ENCODE results near the gene PPIP5K1.
"Not testable (repeated sequence)": the region's sequence is repeated elsewhere in the genome, so short reads cannot be mapped to it uniquely, and the experiment has no call there.

PPIP5K1 gene

DNA sequence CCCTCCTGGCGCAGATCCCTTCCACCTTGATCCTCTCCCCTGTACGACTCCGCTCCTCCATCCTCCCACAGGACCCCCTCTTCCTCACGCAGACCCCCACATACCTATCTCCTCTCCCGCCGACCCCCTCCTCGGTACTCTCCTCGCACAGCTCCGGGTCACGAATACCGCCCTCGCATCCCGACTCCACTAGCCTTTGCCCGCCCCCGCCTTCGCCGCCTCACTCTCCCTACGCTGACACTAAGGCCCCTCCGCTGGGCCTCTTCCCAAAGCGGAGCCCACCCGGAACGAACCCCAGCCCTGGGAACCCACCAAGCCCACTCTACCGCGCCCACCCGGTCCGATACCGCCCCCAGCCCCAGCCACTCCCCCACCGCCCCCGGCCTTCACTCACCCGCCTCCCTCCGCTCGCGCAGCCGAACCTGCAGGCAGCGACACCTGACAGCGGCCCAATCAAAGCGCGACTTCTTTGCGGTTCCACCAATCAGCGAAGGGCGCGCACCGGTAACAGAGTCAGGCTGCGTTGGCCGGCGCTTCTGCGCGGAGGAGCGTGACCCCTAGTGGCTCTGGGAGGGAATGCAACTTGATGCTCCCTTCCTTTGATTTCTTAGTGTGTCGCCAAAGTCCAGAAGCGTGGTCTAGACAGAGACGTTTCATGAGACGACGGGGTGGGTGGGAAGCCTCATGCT lies at the start of gene PPIP5K1:
Gene PPIP5K1 (minus strand): TSS at position 431 of the 689 bp plus-strand sequence. CDS start 5,704 bp downstream, outside the sequence.
- not testable (repeated sequence) for DNase-seq (ENCODE audit: low spot score)

DNA sequence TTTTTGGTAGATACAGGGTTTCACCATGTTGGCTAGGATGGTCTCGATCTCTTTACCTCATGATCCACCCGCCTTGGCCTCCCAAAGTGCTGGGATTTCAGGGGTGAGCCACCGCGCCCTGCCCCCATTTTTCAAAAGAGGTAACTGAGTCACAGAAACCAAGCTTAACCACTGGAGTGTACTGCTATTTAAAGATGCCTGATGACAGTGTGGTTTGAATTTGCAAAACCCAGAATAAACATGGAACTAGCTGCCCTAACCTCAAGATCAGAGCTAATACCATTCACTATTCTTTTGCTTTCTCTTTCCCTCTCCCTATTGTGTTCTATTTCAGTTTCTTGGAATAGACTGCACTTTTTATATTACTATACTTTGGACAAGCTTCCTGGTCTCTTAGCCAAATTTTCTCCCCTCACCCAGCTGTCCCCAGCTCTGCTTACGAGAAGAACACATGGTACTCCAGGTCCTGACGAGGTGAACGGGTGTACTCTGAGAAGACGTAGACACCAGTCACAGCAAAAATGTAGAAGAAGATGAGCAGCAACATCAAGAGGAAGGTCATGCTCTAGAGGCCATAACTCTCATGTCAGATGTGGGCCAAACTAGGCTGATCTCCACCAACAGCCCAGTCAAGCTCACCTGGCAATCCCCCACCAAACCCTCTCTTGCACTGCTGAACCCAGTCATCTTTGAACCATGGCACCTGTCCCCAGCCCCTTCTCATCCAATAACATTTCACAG lies 48.6 kb upstream of the PPIP5K1 start:
- DNase-seq (ENCODE audit: low spot score) = not testable (repeated sequence)

DNA sequence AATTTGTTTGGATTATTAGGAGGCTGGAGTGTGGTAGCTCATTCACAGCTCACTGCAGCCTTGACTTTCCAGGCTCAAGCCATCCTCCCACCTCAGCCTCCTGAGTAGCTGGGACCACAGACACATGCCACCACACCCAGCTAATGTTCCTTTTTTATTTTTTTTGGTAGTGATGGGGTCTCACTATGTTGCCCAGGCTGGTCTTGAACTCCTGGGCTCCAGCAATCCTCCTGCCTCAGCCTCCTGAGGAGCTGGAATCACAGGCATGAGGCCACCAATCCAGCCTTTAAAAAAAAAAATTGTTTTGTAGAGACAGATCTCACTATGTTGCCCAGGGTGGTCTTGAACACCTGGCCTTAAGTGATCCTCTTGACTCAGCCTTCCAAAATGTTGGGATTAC lies 36.9 kb upstream of the PPIP5K1 start:
- not testable (repeated sequence) for DNase-seq (ENCODE audit: low spot score)

DNA sequence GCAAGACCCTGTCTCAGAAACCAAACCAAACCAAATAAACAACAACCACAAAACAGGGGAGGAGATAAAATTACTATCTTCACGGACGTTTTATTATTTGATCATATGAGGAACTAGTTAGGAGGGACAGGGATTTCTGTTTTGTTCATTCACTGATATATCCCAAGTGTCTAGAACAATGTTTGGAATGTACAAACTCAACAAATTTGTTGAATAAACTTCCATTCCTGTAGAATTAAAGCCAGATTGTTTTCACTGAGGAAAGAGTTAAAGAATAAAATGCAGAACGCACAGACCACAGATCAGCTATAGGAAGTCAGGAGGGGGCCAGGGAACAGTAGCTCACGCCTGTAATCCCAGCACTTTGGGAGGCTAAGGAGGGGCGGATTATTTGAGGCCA lies 35.1 kb upstream of the PPIP5K1 start:
- DNase-seq (ENCODE audit: low spot score) = no peak

DNA sequence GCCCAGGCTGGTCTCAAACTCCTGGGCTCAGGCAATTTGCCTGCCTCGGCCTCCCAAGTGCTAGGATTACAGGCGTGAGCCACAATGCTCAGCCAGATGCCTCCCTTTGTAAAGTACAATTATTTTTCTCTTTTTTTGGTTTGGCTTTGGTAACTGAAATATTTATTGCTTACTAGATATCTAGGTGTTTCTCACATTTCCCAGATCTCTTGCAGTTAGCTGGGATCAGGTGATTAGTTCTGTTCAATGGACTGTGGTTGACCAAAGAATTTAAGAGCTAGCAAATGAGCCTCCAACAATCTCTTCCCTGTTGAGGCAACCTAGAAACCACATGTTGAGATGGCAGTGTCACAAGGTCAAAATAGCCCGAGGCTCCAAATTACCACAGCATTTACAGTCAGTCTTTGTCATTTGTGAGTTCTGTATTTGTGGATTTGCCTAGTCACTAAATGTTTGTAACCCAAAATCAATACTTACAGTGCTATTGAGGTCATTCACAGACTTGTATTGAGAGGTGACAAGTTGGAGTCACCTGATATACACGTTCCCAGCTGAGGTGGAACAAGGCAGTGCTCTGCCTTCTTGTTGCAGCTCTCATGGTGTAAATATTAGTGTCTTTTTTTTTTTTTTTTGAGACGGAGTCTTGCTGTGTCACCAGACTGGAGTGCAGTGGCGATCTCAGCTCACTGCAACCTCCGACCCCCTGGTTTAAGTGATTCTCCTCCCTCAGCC lies 32.2 kb upstream of the PPIP5K1 start:
- not testable (repeated sequence) for DNase-seq (ENCODE audit: low spot score)

DNA sequence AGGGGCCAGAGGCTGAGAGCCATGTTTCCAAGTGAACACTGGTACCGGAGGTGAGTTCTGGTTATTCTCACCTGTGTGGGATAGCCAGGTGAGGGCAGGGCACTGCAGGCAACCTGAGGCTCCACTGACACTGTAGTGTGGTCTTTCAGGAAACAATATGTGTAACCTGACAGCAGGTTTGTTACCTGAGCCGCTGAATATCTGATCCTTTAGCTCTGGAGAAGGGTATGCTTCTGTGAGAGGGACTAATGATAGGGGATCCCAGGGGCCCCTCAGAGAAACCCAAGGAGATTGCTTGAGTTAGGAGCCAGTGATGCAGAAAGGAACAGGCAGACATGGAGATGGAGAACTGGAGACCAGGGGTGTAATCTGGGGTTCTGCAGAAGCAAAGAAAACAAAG lies 28.7 kb upstream of the PPIP5K1 start, which contains the start of gene STRC:
Gene STRC (minus strand): TSS at position 101 of the 400 bp plus-strand sequence. CDS start 78 bp downstream, at position 23.
- DNase-seq (ENCODE audit: low spot score) = not testable (repeated sequence)

DNA sequence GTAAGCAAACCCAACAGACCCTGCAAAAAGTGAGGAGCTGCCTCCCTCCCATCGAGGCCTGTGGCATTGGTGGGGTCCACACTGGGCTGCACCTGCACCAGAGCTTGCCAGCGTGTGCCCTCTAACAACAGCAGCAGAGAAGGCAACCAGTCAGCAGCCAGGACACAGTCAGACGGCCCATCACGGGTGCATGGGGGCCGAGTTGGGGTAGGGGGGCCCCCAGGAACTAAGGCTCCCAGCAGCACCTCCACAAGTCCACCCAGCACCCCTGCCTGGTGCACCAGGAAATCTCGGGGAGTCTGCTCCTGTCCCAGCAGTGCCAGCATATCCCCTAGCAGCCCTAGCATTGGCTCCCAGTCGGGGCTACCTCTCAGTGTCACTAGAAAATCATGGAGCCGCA lies 27.7 kb upstream of the PPIP5K1 start:
- not testable (repeated sequence) for DNase-seq (ENCODE audit: low spot score)

DNA sequence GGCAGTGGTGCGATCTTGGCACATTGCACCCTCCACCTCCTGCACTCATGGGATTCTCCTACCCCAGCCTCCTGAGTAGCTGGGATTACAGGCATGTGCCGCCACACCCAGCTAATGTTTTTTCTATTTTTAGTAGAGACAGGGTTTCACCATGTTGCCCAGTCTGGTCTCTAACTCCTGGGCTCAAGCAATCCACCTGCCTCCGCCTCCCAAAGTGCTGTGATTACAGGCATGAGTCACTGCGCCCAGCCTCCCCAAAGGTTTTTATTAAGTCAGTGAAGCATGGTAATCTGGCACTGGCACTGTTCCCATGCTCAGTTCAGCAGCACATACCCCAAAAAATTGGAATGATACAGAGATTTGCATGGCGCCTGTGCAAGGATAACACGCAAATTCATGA lies 12.2 kb upstream of the PPIP5K1 start:
- not testable (repeated sequence) for DNase-seq (ENCODE audit: low spot score)

DNA sequence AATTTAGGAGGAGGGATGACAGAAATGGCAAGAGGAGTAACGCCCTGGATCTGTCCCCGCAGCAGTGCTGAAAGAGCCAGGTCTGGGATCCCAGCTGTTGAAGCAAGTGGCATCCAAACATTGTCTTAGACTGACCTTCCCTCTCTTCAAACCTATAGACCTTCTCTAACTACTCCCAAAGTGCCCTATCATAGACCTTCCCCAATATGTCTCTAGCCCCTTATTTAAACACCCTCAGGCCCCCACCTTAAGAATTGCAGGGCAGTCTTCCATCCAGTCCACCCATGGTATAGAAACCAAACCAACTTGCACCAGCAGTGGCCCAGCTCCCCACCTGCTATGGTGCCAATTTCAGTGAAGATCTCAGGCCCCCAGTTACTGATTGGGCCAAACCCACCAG lies 10.2 kb upstream of the PPIP5K1 start:
- not testable (repeated sequence) for DNase-seq (ENCODE audit: low spot score)

DNA sequence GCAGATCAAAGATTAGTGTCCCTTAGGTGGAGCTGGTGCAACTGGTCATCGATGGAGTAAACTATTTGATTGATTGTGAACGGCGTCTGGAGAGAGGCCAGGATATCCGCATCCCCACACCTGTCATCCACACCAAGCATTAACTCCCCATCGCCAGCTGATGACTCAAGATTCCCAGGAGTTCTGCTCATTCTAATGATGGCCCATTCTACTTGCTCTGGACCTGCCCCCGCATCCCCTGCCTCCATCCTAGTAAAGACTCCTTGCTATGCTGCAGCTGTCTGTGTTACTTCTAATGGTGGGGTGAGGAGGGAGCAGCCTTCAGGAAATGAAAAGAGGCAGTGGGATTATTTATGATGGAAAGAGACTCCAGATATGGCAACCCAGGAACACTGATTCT lies 9.1 kb upstream of the PPIP5K1 start:
- not testable (repeated sequence) for DNase-seq (ENCODE audit: low spot score)

DNA sequence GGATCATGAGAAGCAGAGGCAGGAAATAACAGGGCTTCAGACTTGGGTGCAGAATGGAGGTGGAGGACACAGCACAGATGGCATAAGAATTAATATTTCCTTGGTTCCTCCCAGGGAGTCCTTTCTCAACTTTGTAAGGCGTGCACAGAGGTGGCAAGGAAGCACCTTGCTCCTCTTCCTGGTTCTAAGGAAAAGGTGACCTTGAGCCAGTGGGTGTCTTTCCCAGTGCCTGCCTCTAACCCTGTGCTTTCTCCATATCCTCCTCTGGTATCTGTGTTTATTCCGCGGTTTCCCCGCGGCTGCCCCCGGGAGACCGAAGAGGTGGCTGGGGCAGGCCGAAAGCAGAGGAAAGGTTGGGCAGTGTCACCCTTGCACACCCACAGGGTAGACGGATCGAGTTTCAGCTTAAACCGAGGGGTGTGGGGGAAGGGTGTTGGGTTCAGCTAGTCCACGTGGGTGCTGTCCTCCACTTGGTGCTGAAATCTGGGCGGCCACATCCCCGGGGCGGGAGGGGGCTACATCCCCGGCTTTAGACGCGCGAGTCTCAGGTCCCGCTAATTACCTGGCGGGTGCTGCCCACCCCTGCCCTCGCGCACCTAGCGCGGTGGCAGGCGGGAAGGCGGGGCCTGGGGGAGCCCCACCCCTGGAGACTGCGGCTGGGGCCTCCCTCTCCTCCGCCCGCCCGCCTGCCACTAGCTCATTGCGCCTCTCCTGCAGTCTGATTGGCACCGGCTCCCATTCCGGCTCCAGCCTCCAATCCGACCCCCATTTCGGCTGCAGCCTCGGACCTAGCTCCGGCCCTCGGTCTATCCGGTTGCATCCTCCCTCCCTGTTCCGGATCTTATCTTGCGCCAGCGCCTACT lies 3.6 kb upstream of the PPIP5K1 start, which contains the start of gene CKMT1B:
Gene CKMT1B (plus strand): TSS at position 700 of the 863 bp plus-strand sequence. CDS start 192 bp downstream, outside the sequence.
- not testable (repeated sequence) for DNase-seq (ENCODE audit: low spot score)

DNA sequence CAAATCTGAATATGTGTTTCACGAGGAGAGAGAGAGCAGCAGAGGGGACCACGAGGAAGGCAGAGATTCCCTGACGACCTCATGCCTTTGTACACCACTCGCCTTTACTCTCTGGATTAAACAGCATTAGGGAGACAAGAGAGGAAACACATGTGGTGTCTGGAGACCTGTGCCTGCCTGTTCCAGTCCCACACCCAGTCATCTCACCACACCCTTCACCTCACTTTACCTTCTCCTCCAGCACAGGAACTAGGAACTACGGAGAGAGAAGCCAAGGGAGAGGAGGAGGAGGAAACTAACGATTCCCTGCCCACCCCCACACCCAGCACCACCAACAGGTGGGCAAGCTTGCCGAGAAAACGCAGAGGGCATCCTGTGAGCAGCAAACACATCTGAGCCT lies 2.8 kb upstream of the PPIP5K1 start:
- not testable (repeated sequence) for DNase-seq (ENCODE audit: low spot score)

DNA sequence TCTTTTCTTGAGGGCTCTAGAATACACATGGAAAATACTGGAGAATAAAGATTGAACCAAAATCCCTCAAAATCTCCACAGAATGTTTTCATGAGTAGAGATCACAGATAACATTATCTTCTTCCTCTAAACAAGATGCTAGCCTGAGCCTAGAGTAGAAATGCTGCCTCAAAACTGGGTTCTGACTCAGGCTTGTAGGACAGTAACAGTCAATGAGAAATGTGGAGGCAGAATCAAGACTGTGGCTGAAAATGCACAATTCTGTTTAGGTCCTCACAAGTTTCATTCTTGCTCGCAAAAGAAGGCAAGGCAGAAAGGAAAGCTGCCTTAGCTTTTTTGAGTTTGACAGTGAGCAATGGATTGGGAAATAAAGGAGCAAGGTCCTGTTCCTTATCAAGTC lies 15.4 kb downstream of the PPIP5K1 start:
- not testable (repeated sequence) for DNase-seq (ENCODE audit: low spot score)

DNA sequence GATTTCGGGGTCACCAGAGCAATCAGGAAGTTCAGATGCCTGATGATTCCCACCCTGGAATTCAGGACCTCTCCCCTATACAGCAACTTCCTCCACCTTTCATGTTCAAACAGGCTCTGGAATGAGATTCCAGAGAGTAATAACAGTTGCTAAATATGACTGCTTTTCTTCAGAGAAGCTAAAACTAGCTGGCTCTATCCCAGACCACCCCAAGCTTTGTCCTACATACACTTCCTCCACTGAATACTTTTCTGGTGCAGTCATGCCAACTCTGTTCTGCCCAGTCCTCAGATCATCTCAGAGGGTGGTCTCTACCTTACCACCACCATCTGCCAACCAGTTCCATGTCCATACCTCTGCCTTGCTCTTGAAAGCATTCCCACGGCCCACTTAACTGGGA lies 23.4 kb downstream of the PPIP5K1 start:
- DNase-seq (ENCODE audit: low spot score) = not testable (repeated sequence)

DNA sequence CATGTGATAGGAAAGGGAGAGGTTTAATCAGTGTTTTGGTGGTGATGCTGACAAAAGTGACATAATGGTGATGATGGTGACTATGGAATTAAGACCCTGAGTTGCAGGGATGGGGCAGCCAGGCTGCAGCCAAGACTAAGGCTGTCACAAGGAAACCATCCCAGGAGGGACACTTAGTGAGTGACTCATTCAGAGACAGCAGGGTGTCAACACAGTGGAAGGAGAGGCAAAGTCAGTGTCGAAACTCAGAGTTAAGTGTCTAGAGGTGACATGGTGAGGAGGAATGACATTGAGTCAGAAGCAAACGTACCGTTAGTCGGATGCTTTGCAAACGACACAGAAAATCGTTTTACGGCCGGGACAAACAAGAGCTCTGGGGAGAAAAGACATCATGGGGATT lies 26.2 kb downstream of the PPIP5K1 start:
- not testable (repeated sequence) for DNase-seq (ENCODE audit: low spot score)

DNA sequence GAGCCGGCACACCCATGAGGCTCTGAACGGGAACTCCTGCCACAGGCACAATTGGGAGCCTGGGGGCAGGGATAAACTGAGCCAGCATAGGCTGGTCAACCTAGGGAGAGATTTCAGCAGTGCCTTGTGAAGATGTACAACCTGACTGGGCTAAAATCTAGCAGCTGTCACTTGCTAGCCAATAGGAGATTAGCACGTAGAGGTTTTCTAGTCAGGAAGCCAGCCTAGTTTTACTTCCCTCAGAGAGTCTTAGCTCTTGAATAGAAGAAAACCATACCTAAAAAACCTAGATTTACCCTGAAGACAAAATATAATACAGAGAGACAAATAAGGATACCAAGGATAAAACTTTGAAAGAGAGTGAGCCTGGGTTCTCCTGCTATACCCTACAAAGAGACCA lies 27.3 kb downstream of the PPIP5K1 start:
- DNase-seq (ENCODE audit: low spot score) = not testable (repeated sequence)

DNA sequence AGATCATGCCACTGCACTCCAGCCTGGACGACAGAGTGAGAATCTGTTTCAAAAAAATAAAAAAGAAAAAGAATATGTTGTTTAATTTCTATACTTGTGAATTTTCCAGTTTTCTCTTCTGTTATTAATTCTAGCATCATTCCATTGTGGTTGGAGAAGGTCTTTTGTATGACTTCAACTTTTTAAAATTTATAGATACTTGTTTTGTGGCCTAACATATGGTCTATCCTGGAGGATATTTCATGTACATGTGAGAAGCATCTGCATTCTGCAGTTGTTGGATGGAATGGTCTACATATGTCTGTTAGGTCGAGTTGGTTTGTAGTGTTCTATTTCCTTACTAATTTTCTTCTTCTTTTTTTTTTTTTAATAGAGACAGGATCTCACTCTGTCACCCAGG lies 37.0 kb downstream of the PPIP5K1 start:
- DNase-seq (ENCODE audit: low spot score) = no peak

DNA sequence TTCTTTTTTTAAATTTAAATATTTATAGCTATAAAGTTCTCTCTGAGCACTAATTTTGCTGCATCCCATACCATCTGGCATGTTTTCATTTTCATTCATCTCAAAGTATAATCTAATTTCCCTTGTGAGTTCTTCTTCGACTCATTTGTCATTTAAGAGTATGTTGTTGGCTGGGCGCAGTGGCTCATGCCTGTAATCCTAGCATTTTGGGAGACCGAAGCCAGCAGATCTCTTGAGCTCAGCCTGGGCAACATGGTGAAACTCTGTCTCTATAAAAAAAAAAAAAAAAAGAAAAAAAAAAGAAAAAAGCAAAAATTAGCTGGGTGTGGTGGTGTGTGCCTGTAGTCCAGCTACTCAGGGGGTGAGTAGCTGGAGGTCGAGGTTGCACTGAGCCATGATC lies 37.8 kb downstream of the PPIP5K1 start:
- no peak for DNase-seq (ENCODE audit: low spot score)

DNA sequence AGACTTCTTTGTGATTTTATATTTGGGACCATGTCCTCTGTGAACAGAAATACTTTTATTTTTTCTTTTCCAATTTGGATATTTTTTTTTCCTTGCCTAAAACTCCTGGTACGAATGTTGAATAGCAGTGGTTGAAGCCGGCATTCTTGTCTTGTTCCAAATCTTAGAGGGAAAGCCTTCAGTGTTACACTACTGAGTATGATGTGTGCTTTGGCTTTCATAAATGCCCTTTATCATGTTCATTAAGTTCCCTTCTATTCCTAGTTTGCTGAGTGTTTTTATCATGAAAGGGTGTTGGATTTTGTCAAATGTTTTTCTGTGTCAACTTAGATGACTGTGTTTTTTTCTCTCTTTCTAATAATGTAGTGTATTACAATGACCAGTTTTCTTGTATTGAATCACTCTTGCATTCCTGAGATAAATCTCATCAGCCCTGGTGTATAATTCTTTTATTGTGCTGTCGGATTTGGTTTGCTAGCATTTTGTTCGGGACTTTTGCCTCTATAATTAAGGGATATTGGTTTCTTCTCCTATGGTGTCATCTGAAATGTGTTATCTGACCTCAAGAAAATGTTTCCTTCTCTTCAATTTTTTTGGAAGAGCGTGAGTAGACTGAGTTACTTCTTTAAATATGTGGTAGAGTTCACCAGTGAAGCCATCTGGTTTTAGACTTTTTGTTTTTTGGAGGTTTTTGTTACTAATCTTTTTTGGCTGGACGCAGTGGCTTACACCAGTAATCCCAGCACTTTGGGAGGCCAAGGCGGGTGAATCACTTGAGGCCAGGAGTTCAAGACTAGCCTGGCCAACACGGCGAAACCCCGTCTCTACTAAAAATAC lies 39.3 kb downstream of the PPIP5K1 start:
- no peak for DNase-seq (ENCODE audit: low spot score)

DNA sequence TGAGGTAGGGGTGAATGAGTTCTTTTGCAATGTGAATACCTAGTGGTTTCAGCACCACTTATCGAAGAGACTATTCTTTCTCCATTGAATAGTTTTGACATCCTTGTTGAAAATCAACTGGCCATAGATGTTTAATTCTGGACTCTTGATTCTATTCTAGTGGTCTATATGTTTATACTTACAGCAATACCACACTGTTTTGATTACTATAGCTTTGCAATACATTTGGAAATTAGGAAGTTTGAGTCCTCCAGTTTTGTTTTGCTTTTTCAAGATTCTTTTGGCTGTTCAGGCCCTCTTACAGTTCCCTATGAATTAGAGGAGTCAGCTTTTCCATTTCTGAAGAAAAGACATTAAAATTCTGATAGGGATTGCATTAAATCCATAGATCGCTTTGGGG lies 42.5 kb downstream of the PPIP5K1 start:
- no peak for DNase-seq (ENCODE audit: low spot score)

DNA sequence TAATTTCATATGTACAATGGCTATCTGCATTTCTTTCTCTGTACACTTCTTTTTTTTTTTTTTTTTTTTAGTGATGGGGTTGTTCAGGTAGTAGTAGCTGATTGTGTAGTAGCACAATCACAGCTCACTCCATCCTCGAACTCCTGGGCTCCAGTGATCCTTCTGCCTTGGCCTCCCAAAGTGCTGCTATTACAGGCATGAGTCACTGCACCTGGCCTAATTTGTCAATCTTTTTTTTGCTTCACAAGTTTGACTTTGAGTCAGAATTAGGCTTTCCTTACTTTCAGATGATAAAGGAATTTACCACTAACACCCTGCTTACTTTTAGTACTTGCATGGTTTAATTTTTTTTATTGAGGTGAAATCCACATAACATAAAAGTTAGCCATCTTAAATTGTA lies 44.6 kb downstream of the PPIP5K1 start:
- DNase-seq (ENCODE audit: low spot score) = no peak

Measured in HuH-7.5 (cell line).